GM18505 (cell line): ENCODE results near the gene RBPMS2.

Experiments used
- ATAC-seq: cut with Tn5 transposase; IDR thresholded peaks from one replicate; pipeline ENCODE4 v1.9.1; 2021; ENCODE audit not compliant: unreplicated experiment
- POLR2A ChIP-seq: IDR thresholded peaks from 4 replicates; pipeline ENCODE4 v1.6.1; 2011; ENCODE audit warnings: borderline replicate concordance; ENCODE audit not compliant: insufficient read depth, insufficient read length; ENCODE audit errors: extremely low read depth

Gene RBPMS2

GRCh38 chr15:64694816-64695215, 80.6 kb downstream of the RBPMS2 start:
- no peak for ATAC-seq

DNA sequence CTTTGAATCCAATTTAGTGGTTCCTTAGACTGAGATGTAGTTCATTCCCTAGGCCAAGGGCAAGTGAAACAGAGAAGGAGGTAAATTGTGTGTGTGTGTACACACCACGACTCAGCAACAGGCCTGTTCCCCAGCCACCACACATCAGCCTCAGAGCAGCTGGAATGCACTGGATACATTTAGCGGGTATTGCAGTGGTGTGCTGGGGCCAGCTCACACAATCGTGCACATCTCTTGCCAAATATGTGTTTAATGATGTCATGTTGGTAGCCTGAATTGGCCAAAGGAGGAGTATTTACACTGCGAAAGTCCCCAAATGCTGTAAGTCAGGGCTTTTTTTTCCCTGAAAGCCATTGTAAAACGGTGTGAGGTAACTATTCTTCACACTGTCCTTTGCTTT, 82.3 kb downstream of the RBPMS2 start:
- peak; percentile 19 for TF ChIP-seq POLR2A
- ATAC-seq, result no peak

More at GRCh38 chr15:64694816-64695215, 80.6 kb downstream of the RBPMS2 start:
- no peak for TF ChIP-seq POLR2A

- ATAC-seq, result no peak
- no peak for TF ChIP-seq POLR2A
These were observed 83.4 kb downstream of the RBPMS2 start for GRCh38 chr15:64691896-64692565.

- no peak for ATAC-seq
- no peak for TF ChIP-seq POLR2A
These were observed 84.7 kb downstream of the RBPMS2 start for GRCh38 chr15:64690578-64691296.

GRCh38 chr15:64690008-64690407, 85.4 kb downstream of the RBPMS2 start:
- no peak for ATAC-seq
- no peak for TF ChIP-seq POLR2A
